Vagina (tissue), 2 donors: ENCODE measurements around the gene PMPCA.

ENCODE experiments used
- POLR2A ChIP-seq, 2 donors: fragments of 450-650 bp; IDR thresholded peaks; one replicate each; pipeline ENCODE4 v1.6.1; 2017; ENCODE audit warnings: antibody characterized with exemption in 2 of 2, mild to moderate bottlenecking in 2 of 2, moderate library complexity in 2 of 2
- POLR2AphosphoS5 ChIP-seq, 2 donors: sonication (generic); formaldehyde crosslinking; IDR thresholded peaks; one replicate each; pipeline ENCODE4 v1.9.0; 2017; ENCODE audit warnings: antibody characterized with exemption in 2 of 2, mild to moderate bottlenecking in 2 of 2, low read depth in 1 of 2; ENCODE audit not compliant: insufficient read depth in 1 of 2

- TF ChIP-seq POLR2A (IDR thresholded peaks at IDR 0.05), result no peak
- TF ChIP-seq POLR2AphosphoS5 (IDR thresholded peaks at IDR 0.05; ENCODE audit: insufficient read depth in 1 of 2, low read depth in 1 of 2), result no peak
These were observed 40.9 kb downstream of the PMPCA start for GRCh38 chr9:136451221-136451877.
